HG03060 (cell line): ENCODE measurements around the gene CCR9.

ENCODE experiments used
- ATAC-seq: cut with Tn5 transposase; IDR thresholded peaks from one replicate; pipeline ENCODE4 v1.9.1; 2021; ENCODE audit warnings: low read depth, moderate number of reproducible peaks; ENCODE audit not compliant: unreplicated experiment

CCR9 gene

DNA sequence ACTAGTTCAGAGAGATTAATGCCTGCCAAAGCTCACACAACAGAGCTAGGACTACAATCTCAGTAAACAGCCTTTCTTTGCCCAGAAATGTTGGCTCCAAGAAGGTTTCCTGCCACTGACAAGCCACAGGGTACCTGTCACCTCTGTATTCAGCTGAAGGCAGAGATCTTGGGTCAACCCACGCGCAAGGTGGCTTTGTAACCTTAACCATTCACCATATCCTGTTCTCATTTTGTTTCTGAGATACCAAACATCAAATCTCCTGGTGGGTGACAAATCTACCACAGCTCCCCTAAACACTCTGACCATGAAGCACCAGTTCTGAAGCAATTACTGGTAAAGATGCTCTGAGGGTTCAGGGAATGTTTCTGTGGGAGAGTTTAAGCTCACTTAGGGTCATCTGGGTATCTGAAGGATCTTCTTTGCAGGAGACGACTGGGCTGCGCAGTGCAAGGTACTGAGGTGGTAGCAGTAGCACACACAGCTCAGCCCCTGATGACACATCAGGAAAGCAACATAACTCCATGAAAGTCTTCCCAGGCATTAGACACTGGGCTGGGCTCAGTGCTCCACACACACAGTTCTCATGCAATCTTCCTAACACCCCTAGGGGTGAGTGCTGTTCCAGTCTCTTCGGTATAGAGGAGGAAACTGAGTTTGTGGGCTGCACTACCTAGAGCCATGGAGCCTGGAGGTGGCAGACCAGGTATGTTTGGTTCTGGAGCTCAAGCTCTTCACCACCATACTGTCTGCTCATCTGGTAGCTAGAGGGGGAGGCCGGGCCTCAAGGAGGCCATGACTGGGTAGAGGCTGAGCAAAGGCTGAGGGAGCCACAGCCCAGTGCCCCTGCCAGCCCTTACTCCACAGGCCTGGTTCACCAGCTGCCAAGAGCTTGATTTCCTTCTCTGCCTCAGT is 64.6 kb downstream of the CCR9 start:
- no peak for ATAC-seq

DNA sequence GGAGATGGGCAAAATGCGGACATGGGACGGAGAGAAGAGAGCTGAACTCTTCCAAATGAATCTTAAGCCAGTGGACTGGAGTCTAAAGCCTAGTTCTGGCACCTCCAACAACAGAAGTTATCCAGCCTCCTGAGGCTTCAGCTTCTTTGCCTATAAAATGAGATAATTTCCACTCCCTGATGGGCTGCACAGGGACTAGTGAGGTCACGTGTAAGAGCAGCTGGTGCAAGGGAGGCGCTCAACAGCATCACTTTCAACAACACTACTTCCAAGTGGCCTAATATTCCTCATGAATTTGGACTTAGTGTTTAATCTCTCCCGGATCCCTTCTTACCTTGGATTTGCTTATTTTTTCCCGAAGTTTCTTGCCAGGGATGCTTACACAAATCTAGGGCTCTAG is 65.6 kb downstream of the CCR9 start:
- no peak for ATAC-seq

DNA sequence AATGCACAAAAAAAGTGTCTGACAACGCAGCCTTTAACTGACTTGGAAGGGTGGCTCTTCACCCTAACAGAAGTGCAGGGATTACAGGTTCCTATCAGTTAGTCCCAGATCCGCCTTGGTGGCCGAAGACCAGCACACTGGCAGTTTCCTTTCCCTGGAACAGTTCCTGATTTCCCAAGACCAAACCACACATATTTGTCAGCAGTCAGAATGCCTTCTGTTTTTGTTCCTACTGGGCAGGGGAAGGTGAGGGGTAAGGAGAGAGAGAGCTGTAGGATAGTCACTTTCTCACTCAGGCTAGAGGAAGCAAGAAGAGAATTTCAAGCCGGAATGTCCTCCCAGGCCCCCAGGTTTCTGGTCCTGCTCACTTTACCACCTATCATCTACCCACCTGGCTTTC is 66.1 kb downstream of the CCR9 start:
- no peak for ATAC-seq
